Activated CD8-positive, alpha-beta memory T cell treated with anti-CD3 and anti-CD28 coated beads, Interleukin-2, amount 50 U/mL, for 4 hours (primary cell): ENCODE data around the gene CSPG5.

Experiments
- DNase-seq: peaks from one replicate; pipeline ENCODE4 v3.0.0-alpha.2; 2020

Gene CSPG5

GRCh38 chr3:47536221-47536891, 42.3 kb downstream of the CSPG5 start:
- no peak for DNase-seq

GRCh38 chr3:47533996-47534454, 44.6 kb downstream of the CSPG5 start:
- DNase-seq = no peak

GRCh38 chr3:47533481-47533880, 45.2 kb downstream of the CSPG5 start:
- DNase-seq = no peak

DNA sequence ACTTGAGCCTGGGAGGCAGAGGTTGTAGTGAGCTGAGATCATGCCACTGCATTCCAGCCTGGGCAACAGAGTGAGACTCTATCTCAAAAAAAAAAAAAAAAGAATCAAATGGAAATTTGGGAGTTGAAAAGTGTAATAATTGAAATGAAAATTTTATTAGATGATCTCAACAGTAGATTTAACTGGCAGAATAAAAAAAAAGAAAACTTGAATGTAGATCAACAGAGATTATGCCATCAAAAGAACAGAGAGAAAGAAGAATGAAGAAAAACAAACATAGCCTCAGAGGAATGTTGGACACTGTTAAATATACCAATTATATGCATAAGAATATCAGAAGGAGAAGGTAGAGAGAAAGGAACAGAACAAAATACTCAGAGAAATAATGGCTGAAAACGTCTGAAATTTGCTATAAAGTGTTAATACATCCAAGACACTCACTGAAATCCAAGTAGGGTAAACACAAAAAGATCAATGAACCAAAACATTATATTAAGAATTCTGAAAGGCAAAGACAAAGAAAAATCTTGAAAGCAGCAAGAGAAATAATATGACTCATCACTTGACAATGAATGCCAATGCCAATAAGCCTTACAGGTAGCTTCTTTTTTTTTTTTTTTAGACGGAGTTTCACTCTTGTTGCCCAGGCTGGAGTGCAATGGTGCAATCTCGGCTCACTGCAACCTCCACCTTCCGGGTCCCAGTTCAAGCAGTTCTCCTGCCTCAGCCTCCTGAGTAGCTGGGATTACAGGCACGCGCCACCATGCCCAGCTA, 50.5 kb downstream of the CSPG5 start:
- no peak for DNase-seq

DNA sequence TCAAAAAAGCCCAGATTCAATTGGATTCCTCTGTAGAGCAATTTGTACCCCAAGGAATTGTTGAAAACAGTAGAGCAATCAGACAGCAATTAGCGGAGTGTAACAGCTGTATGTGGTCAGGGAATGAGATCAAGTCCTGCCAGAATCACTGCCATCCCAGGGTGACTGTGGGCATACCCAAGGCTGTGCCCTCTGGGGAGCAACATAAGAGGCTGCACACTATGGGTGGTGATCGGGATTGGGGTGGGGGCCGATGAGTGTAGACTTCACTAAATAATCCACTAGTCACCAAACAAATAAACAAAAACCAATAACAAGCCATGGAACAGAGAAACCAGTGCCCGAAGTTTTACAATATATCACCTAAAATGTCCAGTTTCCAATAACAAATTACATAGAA, 53.0 kb downstream of the CSPG5 start:
- no peak for DNase-seq

DNA sequence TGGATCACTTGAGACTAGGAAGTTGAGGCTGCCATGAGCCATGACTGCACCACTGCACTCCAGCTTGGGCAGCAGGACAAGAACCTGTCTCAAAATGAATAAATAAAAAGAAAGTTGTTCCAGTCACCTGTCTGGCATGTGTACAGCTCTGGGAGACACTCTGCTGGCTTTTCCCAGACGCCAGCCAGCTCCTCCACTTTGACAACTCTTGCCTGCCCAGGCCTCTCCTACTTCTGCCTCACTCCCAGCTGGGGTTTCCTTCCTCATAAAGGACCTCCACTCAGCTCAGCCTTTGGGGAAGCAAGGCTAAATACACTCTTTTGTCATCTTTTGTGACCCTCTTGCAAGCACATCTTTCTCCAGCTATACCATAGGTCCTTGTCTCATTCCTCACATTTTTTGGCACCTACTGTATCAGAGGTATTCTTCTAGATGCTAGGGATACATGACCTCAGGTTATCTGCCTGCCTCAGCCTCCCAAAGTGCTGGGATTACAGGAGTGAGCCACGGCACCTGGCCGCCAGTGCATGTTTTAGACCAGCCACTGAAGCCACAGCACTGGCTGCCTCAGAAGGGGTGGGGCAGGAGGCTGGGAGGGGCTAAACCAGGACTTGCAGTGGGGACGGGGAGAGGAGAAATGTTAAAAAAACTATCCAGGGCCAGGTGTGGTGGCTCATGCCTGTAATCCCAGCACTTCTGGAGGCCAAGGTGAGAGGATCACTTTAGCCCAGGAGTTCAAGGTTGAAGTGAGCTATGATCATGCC, 55.2 kb downstream of the CSPG5 start:
- no peak for DNase-seq

DNA sequence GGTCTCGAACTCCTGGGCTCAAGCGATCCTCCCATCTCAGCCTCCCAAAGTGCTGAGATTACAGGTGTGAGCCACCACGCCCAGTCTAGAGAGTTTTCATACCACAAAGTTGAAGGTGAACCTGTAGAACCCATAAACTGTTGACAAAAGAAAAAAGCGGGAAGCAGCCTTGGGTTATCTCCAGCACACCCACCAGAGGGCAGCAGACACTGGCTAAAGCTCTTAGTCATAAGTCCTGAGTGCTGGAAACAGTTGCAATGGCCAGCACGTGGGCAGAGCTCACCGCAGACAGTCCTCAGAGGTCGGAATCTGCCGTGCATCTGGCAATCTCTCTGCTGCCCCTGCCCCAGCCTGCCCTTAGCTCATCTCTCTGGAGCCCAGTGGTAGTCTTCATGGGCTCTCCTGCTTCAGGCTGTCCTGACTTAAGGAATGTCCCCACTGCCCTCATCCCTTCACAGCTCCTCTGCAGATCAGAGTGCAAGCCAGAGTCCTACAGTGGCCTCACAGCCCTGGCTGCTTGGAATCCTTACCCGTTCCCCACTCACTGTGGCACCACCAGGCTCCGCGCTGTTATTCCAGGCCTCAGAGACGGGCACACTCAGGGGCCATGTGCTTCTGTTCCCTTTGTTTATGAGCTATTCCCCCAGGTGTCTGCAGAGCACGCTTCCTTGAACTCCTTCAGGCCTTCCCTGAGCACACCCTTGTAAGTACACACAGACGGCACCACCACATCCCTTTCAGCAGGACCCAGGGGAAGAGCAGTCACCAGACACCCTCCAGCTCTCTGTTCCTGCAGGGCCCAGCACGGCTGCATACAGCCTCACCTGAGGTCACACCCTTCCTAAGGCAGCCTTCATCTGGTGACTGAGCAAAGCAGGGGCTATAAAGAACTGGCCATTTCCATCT, 56.3 kb downstream of the CSPG5 start:
- DNase-seq = peak; percentile 75

DNA sequence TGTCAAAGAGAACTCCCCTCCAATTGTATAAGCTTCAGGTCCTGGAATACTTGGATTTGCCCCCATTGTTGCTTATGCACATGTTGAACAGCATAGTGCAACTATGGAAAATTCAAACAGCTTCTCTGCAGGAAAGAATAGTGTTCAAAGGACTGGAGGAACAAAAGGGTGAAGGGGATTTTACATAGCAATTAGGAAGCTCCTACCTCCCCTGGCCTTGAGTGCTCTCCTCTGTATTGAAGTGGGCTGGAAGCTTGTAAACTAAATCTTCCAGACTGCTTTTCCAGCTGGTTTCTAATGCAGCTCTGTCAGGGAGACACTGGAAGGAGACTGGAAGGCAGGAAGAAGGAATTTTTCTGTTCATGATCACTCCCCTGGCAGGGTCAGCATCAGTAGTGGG, 57.9 kb downstream of the CSPG5 start:
- no peak for DNase-seq

DNA sequence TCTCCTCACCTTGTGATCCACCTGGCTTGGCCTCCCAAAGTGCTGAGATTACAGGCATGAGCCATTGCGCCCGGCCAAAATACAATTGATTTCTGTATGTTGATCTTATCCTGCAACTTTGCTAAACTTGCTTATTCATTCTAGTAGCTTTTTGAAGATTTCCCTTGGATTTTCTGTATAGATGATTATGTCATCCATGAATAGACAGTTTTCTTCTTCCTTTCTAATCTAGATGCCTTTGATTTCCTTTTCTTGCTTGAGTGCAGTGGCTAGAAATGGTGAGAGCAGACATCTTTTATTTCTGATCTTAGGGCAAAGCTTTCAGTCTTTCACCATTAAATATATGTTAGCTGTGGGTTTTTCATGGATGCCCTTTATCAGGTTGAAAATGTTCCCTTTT, 60.7 kb downstream of the CSPG5 start:
- DNase-seq = no peak

DNA sequence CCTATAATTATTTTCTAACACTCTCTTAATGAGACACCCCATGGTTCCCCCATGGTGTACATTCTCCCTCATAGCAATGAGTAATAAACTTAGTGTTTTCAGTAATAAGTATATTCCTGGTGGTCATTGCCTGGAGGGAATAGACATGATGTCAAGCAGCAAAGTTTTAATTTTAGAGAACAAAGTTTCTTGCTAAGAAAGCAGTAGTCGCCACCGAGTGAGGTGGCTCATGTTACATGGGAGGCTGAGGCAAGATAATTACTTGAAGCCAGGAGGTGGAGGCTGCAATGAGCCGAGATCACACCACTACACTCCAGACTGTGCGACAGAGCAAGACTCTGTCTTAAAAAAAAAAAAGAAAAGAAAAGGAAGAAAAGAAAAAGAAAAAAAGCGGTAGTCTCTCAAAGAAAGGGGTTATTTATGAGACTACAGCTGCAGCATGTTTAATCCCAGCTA, 62.8 kb downstream of the CSPG5 start:
- no peak for DNase-seq

DNA sequence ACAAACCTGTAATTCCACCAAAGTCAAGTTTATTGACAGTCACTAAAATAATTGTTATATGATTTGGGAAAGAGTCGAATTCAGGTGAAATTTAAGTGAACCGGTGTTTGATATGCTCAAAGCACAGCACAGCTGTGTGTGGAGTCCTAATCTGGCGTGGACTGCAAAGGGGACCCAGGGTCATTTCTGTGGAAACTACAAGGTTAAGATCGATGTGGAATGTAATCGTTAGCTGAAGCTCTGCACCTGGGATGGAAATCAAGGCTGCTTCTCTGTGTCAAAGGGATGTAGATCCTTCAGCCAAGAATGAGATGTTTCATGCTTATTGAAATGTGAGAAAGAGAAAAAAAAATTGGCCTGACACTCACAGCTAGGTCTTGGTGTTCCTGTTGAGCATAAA, 63.6 kb downstream of the CSPG5 start:
- no peak for DNase-seq

DNA sequence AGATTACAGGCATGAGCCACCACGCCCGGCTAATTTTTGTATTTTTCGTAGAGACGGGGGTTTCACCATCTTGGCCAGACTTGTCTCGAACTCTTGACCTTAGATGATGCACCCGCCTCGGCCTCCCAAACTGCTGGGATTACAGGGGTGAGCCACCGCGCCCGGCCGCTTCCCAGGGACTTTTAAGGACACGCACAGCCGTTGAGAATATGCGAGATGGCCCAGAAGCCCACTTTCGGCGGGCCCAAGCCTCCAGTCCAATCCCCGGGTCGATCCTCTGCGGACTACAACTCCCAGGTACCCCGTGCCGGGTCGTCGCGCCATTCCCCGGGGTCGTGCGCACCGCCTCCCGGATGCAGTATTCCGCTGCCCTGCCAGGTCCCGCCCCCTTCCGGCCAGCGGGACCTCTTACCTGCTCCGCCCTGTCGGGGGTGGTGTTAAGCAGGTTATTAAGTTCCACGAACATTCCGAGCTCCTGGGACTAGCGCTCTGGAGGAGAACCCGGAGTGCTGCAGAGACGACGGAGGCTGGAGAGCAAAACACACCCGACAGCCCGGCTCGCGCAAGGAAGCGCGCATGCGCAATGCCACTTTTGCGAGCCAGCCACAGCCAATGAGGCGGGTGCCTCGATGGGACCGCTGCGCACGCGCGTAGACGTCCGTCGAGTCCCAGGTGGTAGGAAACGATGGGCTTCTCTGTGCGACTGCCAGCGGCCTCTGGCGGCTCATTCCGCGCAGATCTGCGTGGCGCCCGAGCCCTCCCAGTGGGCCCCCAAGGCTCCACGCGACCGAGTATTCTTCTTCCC, 65.3 kb downstream of the CSPG5 start, which contains the start of gene ELP6:
Gene ELP6, minus strand, starts transcription at position 588 of the 805 bp plus-strand sequence. Its CDS starts 122 bp downstream, at position 466.
- DNase-seq = peak; percentile 96

DNA sequence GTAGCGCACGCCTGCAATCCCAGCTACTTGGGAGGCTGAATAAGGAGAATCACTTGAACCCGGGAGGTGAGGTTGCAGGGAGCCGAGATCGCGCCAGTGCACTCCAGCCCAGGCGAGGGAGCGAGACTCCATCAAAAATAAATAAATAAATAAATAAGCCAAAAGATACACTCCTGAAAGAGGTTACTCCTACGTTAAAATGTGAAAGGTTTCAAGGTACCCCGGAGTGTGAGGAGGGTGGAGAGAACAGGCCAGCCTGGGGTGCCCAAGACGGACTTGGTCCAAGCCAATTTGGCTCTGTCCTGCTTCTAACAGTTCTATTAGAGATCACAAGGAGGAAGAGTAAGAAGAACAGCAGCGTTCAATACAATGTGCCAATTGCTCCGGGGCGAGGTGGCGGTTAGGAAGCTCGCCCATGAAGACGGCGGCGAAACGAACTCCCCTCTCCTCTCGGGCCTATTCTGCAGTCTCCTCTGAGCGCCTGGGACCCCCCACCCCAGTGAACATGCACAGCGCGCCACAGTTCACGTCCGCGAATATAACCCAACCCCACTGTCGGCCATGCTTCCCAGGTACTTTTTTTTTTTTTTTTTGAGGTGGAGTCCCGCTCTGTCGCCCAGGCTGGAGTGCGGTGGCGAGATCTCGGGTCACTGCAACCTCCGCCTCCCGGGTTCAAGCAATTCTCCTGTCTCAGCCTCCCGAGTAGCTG, 66.1 kb downstream of the CSPG5 start:
- peak; percentile 22 for DNase-seq
